Omental fat pad (tissue), 4 donors: ENCODE measurements around the gene SERPINA5. TPM values are rescaled to one million over a fixed set of nuclear protein-coding genes. Genes with fewer than 3 reads are reported as not detected.
A peak's percentile ranks its signal among the peaks of the same experiment; 100 is the strongest.

Experiments used
- ATAC-seq: fragments of 150-250 bp; one replicate; pipeline ENCODE4 v1.9.1; 2016; ENCODE audit warnings: mild to moderate bottlenecking, moderate library complexity; ENCODE audit not compliant: low FRiP score
- DNase-seq: peaks from one replicate; pipeline ENCODE4 v3.0.0-alpha.2; 2019; ENCODE audit warnings: low spot score
- total RNA-seq, 4 donors: library from RNA; depleted of rRNA; stranded (reverse); fragments of >200 nt; gene quantifications; one replicate each; pipeline ENCODE4 v1.1.0, GENCODE V29; 2016
- TF ChIP-seq, protein P1 (sequence below), 3 donors: fragments of 450-650 bp; IDR thresholded peaks; one replicate each; pipeline ENCODE4 v1.5.1; 2016 to 2017; ENCODE audit warnings: antibody characterized with exemption in 3 of 3, mild to moderate bottlenecking in 3 of 3, moderate library complexity in 2 of 3

Gene SERPINA5
- total RNA-seq, 4 donors from 2014 or later, result 0.24 to 4.3 (median 0.48) TPM

DNA sequence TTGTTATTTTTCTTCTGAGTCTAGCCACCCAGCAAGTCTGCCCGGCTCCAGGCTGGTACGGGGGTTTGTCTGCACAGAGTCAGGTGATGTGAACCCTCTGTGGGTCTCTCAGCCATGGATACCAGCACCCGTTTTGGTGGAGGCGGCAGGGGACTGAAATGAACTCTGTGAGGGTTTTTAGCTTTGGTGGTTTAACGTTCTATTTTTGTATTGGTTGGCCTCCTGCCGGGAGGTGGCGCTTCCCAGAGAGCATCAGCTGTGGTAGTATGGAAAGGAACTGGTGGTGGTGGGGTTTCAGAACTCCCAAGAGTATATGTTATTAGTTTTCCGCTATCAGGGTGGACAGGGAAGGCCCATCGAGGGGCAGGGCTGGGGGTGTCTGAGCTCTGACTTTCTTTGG is 25.2 kb upstream of the SERPINA5 start:
- ATAC-seq, result no peak

DNA sequence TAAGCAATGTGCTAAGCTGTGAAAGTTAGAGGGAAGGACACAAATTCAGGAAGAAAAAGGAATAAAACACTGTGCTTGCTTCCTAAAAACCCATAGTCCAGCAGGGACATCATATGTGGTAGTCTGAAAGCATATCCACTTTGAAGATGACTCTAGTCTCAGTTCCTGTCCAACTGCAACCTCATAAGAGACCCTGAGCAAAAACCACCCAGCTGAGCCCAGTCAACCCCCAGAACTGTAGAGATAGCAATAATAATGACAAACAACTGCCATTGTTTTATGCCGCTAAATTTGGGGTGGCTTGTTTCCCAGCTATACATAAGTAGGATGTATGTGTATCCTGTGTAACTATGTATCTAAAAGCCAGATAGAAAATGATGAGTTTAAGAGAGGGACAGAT is 23.9 kb upstream of the SERPINA5 start:
- ATAC-seq, result no peak
- TF ChIP-seq, protein P1, sequence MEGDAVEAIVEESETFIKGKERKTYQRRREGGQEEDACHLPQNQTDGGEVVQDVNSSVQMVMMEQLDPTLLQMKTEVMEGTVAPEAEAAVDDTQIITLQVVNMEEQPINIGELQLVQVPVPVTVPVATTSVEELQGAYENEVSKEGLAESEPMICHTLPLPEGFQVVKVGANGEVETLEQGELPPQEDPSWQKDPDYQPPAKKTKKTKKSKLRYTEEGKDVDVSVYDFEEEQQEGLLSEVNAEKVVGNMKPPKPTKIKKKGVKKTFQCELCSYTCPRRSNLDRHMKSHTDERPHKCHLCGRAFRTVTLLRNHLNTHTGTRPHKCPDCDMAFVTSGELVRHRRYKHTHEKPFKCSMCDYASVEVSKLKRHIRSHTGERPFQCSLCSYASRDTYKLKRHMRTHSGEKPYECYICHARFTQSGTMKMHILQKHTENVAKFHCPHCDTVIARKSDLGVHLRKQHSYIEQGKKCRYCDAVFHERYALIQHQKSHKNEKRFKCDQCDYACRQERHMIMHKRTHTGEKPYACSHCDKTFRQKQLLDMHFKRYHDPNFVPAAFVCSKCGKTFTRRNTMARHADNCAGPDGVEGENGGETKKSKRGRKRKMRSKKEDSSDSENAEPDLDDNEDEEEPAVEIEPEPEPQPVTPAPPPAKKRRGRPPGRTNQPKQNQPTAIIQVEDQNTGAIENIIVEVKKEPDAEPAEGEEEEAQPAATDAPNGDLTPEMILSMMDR (IDR thresholded peaks at IDR 0.05), result no peak
- no peak for DNase-seq

More for the DNA sequence above, 25.2 kb upstream of the SERPINA5 start:
- DNase-seq, result peak; percentile 13
- TF ChIP-seq, protein P1 (IDR thresholded peaks at IDR 0.05), result no peak

DNA sequence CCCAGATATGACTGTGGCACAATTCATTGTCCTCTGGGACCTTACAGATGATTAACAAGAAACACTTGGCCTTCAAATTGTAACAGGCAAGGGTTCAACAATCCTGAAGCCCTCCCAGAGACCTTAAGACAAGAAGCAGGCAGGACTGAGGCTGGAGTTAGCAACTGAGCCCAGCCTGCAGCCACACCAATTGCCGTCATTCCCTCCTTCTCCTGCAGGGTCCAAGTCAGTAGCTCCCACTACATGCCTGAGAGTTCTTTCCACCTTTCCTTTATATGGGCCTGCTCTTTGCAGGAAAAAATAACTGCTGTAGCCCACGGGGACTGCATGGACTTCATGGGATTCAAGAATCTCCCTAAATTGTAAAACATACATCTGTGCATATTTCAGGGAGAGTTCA is 22.4 kb upstream of the SERPINA5 start:
- DNase-seq (peak; percentile 5), ATAC-seq (no peak)
- TF ChIP-seq, protein P1 (IDR thresholded peaks at IDR 0.05), result no peak

DNA sequence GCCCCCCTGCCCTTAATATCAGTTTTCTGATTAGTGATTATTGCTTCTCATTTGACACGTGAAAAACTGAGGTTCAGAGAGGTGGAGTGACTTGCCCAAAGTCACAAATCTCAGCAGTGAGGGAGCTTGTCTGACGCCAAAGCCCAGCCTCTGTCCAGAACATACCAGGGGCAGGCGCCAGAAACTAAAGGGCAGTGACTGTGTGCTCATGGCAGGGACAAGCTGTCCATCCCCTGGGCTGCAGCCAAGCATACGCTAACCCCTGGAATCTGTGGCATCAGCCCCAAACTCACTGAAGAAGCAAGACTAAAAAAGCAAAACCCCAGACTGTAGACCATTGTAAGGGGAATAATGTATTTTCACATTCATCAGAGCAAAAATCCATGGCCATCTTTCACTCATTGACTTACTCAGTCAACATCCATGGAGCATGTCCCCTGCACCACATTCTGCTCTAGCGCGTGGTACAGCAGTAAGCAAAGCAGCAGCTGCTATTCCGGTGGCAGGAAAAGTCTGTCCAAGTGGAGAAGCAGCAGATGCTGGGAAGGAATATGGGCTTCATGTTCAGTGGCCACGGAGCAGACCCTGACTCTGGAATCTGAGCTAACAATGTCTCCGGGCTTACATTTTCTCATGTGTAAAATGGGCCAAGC is 21.5 kb upstream of the SERPINA5 start:
- DNase-seq (peak; percentile 16), ATAC-seq (no peak)
- TF ChIP-seq, protein P1 (IDR thresholded peaks at IDR 0.05), result no peak

DNA sequence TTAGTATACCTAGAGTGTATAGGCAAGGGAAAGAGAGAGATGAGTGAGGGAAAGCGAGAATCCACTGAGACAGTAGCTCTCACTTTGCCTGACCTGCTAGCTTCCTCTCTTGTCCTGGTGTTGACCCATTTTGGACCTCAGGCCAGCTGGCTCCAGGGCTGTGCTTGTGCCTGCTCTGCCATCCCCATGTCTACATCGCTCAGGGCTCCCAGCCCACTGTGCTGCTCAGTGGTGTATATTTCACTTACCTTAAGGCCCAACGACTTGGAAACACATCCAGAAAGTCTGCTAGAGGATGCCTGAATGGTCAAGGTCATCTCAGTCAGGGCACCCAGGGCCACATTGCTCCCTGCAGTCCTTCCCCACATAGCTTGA is 20.9 kb upstream of the SERPINA5 start:
- DNase-seq (peak; percentile 6), ATAC-seq (no peak)
- TF ChIP-seq, protein P1 (IDR thresholded peaks at IDR 0.05), result no peak

DNA sequence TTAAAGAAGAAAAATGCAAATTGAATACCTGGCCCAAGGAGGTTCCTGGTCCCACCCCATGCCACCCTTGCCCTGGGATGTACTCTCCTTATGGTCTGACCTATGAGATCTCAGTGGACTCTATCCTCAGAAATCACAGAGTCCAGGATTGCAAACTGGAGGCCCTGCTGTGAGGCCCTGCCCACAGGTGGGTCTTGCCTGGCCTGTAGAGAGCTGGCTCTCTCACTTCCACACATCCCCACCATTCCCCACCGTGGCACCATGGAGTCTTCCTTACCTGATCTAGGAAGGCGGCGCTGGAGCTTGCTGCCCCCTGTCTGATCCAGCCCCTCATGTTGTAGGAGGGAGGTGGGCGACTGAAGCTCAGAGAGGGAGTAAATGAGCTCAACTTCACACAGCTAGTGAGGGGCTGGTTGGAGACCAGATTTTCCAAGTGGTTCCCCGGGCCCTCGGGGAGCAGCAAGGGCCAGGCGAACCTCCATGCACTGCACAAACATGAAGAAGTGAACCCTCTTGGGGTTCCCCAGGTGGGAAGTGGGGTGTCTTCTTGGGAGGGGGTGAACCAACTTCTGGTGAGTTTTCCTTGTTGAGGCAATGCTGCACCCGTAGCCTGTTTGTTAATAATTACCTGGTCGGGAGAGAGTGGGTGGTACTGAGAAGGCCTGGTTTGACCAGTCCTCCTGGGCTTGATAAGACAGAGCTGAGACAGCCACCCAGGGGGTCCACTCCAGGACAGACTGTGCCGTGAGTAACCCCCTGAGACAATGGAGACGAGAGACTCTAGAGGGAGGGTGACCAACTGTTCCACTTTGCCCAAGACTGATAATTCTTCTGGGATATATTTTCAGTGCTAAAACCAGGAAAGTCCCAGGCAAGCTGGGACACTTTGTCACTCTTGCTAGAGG is 20.2 kb upstream of the SERPINA5 start, which contains the start of gene SERPINA4:
TSS of gene SERPINA4 (plus strand) at position 692 of the 905 bp plus-strand sequence. CDS start 2,041 bp downstream, outside the sequence.
- TF ChIP-seq, protein P1 (IDR thresholded peaks at IDR 0.05), result no peak
- DNase-seq (no peak), ATAC-seq (no peak)
